Measurements from ENCODE around the gene ARHGAP9.

- TF ChIP-seq EZH2 (IDR thresholded peaks at IDR 0.05; ENCODE audit: low read depth) (no peak), CTCF (conservative IDR thresholded peaks at IDR 0.05) (no peak)
Measured at GRCh38 chr12:57496822-57497221, 17.2 kb upstream of the ARHGAP9 start.
